Measurements from ENCODE around the gene HMOX2.

Gene HMOX2, protein sequence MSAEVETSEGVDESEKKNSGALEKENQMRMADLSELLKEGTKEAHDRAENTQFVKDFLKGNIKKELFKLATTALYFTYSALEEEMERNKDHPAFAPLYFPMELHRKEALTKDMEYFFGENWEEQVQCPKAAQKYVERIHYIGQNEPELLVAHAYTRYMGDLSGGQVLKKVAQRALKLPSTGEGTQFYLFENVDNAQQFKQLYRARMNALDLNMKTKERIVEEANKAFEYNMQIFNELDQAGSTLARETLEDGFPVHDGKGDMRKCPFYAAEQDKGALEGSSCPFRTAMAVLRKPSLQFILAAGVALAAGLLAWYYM

DNA sequence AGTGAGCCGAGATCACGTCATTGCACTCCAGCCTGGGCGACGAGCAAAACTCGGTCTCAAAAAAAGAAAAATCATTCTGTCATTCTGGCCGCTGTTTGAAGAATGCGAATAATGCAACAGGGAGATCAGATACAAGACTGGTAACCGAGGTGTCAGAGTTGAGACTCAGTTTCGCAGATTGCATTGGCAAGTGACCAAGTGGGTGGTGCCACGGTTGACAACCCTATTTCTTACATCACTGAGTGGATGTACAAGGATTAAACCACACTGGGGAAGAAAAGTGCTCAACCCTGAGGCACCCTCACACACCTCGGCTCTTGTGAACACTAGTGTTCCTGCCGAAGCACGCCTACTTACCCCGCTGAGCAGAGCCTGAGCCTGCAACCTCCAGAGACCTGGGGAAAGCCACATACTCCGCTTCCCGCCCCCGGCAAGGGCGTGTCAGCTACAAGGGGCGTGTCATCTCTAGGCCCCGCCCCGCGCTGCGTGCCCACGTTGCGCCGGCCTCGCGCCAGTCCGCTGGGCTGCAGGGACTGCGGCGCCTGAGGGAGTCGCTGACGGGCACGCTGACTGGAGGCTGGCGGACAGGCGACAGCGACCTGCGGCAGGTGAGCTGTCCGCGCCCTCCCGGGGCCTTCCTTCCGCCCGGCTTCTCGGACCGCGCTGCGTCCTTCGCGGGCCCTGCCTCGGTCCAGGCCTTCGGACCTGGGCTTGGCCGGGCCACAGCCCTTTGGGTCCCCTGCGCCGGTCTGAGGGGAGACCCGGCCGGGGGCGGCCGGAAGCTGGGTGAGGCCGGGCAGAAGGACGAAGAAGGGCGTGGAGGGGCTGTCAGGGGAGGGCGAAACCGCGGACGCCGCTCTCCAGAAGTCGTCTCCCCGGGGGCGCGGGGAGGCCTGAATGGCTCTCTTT is at the start of gene HMOX2:
TSS of gene HMOX2 (plus strand) at position 519 of the 909 bp plus-strand sequence. CDS start 29,127 bp downstream, outside the sequence.
- peak; percentile 70 for FAIRE-seq

DNA sequence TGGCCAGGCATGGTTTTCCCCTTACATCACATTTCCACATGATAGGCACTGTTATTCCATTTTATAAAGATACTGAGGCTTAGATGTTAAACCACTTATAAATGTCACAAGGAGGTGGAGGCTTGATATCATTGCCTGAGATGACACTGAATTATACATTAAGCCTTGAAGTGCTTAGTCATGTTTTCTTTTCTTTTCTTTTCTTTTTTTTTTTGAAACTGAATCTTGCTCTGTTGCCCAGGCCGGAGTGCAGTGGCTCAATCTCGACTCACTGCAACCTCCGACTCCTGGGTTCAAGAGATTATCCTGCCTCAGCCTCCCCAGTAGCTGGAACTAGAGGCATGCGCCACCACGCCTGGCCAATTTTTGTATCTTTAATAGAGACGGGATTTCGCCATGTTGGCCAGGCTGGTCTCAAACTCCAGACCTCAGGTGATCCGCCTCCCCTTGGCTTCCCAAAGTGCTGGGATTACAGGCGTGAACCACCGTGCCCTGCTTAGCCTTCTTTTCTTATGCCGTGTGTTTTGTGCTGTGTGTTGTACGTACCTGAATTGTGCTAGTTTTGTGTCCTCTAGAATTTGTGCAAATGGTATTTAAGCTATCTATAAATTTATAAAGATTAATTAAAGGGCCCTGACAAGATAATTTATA is 49.4 kb upstream of the HMOX2 start:
- FAIRE-seq, result no peak

DNA sequence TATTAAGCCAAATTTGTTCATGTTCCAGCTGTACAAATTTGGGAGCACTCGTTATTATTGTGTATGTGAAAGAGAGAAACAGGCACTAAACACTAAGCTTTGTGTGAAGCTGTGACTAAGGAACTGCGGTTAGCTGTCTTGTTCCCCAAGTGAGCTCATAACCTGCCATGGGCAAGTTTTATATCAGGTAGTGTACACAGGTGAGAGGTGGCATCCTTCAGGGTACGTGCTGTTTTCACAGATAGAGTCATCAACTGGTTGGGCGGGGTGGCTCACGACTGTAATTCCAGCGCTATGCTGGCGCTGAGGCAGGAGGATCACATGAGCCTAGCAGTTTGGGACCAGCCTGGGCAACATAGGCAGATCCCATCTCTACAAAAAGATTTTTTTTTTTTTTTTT is 47.7 kb upstream of the HMOX2 start:
- no peak for FAIRE-seq

DNA sequence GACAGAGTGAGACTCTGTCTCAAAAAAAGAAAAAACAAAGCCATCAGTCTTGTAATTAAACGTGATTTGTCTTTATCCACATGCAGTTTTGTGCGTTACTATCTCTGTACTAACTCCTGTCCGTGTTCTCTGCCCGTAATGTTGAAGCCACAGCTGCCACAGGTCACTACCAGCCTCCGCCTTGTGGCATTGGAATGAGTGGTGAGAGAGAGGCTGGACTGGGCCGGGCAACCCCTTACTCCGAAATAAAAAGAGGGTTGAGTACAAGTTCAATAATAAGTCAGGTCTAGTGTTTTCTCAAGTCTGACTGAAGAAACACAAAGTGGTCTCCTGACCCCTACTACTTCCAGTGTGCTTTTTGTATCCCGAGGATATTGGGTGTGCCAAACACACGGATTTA is 45.2 kb upstream of the HMOX2 start:
- no peak for FAIRE-seq

DNA sequence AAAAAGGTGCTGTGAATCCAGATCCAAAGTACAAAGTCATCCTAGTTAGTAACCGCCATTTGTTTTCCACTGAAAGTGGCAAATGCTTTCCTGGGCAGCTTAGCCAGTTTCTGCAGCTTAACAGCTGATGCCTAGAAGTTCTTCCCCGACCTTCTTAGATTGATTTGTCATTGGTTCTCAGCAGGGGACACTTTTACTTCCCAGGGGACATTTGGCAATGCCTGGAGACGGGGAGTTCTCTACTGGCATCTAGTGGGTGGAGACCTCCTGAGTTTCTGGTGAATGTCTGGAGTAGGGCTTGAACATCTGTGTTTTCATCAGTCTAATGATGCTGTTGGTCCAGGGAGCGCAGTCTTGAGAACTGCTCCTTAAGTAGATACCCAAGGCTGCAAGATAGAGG is 43.0 kb upstream of the HMOX2 start:
- FAIRE-seq, result no peak

DNA sequence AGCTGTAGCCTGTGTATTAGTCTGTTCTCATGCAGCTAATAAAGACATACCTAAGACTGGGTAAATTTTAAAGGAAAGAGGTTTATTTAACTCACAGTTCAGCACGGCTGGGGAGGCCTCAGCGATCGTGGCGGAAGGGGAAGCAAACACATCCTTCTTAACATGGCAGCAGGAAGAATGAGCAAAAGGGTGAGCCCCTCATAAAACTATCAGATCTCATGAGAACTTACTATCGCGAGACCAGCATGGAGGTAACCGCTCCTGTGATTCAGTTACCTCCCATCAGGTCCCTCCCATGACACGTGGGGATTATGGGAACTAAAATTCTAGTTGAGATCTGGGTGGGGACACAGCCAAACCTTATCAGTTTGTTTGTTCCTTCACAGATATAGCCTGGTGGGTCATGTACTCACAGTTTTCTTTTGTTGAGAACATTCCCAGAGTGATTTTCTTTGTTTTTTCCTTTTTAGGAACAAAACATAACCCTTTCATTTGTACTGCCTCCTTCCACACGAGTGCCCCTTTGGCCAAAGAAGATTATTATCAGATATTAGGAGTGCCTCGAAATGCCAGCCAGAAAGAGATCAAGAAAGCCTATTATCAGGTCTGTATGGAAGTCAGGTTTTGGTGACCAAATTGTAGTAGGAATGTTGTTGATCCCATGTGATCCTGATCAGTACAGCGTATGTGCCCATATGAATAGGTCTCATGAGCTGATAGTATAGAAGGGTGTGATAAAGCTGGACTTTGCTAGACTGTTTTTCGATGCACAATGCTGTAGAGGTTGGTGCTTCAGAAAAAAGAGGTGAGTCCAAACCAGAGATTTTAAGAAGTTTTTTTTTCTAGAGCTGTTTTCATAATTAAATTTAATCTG is 42.0 kb upstream of the HMOX2 start:
- FAIRE-seq, result no peak

DNA sequence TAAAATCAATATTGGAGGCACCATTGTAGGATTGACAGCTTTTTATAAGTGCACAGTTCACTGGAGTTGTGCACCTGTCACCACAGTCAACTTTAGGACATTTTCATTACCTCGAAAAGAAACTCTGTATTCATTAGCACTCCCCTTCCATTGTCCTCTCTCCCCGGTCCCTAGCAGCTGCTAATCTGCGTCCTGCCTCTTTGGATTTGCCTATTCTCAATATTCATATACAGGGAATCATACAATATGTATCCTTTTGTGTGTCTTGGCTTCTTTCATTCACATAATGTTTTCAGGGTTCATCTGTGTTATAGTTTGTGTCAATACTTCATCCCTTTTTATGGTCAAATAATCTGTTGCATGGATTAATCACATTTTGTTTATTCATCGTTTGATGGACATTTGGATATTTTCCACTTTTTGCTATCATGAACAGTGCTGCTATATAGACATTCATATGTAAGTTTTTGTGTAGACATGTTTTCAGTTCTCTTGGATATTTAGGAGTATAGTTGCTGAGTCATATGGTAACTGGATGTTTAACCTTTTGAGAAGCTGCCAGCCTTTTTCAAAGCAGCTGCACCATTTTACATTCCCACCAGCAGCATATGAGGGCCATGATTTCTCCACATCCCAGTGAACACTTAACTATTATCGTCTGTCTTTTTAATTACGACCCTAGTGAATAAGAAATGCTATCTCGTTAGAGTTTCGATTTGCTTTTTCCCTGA is 40.7 kb upstream of the HMOX2 start:
- no peak for FAIRE-seq

DNA sequence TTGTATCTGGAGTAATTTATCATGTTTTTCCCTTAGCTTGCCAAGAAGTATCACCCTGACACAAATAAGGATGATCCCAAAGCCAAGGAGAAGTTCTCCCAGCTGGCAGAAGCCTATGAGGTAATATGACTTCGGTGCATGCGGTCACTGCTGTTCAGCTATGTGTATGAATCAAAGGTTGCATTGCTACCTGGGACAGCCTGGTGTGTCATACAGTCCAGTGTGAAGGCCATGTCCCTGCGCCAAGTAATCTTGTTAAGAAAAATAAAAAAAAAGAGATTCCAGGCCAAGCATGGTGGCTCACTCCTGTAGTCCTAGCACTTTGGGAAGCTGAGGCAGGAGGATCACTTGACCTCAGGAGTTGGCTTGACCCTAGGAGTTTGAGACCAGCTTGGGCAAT is 38.8 kb upstream of the HMOX2 start:
- FAIRE-seq, result no peak

DNA sequence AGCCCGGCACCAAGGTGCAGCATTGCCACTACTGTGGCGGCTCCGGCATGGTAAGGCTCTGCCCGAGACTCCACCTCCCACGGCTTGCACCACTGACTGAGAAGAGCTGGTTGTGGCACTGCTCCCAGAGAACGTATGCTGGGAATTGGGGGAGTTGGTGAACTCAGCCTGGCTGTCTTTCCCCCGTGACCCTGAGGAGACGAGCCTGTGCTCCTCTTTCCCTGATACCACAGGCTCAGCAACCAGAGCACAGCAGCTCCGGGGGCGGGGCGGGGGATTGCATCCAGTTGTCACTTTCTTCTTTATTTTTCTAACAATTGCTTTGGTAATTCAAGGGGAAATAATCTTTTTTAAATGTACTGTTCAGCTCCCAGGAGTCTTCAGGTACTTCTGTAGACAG is 33.8 kb upstream of the HMOX2 start:
- no peak for FAIRE-seq

DNA sequence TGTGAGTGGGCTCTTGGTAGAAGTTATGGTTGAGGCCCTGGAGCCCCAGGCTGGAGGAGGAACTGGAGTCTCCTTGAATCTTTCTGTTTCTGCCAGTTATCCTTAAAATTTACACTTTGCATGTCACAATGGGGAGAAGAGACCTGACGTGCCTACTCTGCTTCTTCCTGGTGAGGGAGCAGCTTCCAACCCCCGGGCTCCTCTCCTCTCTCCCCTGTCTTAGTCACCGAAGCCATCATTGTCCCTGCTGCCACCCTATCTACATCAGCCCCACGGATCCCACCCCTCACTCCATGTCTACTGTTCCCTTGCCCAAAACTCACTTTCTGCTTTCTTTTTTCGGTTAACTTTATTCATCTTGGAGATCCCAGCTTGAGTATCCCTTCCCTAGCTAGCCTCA is 32.9 kb upstream of the HMOX2 start:
- FAIRE-seq, result no peak

DNA sequence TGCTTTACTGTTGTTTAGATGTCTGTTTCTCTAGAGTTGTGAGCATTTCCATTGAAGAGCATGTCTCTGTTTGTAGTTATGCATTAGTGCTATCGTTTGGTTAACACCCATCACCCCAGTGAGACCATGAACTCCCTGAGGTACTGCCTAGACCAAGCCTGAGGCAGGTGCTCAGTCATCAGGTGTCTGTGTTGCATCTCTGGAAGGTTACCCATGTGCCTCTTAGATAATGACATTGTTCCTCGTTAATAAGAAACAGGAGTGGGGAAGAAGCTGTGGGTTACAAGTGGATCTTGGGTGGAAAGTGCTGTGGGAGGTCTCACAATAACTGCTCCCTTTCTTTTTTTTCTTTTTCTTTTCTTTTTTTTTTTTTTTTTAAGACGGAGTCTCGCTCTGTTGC is 32.2 kb upstream of the HMOX2 start:
- FAIRE-seq, result no peak

DNA sequence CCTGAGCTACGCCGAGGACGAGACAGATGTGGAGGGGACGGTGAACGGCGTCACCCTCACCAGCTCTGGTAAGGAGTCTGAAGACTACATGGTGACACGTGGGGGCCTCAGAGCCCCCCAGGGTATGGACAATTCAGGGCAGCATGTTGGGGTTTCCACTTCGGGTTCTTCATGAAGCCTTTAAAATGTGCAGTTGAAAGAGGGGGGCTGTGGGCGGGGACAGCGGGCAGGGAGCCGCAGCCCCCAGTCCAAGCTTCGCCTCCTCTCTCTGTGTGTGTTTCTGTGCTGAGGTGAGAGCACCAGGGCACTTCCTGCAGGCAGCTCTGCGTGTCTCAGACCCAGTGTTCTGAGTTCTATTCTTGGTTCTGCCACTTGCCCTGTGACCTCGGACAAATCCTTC is 25.8 kb upstream of the HMOX2 start:
- no peak for FAIRE-seq

DNA sequence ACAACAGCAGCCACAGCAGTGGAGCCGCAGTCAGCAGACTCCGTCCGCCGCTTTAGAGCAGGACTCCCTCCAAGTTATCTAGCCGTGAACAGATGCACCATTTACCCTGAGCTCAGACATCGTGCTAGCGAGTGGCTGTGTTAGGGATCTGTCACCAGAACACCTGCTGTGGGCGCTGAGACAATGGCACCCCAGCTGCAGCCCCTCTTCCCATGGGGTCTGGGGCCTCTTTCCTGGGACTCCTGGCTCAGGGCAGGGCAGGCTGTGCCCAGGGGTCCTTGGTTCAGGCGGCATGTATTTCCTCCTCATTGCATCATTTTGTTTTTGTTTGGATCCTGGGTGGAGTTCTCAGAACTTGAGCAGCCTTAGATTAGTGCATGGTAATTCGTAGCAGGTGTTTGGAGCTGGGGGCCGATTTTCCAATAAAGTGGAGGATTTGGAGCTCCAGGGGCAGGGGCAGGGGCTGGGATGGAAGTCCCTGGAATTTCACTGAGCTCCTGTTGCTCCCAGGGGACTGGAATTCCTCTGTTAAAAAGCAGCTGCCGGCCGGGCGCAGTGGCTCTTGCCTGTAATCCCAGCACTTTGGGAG is 25.2 kb upstream of the HMOX2 start:
- no peak for FAIRE-seq

DNA sequence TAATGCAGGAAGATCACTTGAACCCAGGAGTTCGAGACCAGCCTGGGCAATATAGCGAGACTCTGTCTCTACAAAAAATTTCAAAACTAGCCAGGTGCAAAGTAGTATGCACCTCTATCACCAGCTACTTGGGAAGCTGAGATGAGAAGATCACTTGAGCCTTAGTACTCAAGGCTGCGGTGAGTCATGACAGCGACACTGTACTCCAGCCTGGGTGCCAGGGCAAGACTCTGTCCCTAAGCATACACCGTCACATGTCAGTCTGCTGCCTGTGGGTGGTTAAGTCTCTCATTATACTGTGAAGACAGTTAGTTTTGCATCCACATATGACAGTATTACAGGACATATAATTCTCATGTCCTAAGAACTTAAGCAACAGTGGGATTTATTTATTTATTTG is 23.5 kb upstream of the HMOX2 start:
- FAIRE-seq, result no peak

DNA sequence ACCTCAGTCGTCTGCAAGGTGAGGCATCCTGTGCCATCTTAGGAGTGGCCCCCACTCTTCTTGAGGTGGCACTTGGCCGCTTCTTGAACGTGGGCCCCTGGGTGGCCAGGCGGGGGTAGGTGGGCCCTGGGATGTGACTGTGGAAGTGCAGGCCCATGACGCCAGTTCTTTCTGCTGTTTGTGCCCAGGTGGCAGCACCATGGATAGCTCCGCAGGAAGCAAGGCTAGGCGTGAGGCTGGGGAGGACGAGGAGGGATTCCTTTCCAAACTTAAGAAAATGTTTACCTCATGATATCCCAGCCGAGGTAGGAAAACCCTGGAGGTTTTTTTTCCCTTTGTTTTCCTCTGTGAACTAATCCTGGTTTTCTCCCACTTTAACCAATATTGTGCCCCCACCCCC is 21.6 kb upstream of the HMOX2 start:
- no peak for FAIRE-seq

DNA sequence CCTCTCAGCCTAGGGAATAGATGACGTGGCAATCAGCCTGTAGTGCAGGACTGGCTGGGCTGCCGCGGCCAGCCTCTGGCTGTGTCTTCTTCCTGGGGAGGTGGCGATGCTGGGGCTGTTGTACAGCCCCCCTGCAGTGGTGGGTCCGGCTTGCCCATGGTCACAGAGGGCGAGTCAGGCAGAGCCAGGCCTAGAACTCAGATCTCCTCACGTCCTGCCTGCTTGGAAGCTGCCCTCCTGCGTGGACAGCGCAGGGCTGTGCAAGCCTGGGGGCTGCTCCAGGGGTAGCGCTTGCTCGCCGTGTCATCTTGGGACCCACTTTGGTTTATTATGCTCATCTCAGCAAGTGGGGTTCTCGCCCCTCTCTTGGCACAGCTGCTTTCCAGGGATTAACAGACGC is 21.1 kb upstream of the HMOX2 start:
- FAIRE-seq, result no peak

DNA sequence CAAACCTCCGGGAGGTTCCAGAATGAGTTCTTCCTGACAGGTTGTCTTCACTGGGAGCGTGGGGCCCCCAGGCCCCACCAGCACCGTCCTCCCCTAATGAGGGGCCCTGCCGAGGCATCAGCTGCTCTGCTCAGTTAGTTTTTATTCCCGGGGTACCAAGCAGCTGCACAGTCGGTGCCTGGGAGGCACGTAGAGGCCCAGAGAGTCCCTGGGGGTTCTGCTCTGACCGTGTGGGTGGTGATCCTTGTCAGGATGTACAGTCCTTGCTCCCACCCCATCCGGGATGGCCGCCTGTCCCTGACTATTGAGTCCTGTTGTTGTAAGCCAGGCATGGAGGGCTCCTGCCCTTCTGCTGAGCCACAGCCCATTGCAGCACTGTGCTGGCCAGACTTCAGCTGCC is 20.2 kb upstream of the HMOX2 start:
- no peak for FAIRE-seq

DNA sequence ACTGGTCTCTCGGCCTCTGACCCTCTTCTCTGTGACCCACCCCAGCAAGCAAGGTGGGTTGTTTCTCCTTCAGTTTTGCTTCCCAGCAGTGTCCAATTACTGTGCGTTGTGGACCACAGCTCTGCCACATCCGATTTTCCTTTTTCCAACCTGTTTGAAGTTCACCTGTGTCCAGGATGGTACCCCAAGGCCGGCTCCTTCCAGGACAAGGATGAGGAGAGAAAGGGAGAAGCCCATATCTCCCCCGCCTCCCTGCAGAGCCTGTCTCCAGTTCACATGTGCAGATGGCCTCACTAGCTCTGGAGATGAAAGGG is 15.3 kb upstream of the HMOX2 start:
- no peak for FAIRE-seq

DNA sequence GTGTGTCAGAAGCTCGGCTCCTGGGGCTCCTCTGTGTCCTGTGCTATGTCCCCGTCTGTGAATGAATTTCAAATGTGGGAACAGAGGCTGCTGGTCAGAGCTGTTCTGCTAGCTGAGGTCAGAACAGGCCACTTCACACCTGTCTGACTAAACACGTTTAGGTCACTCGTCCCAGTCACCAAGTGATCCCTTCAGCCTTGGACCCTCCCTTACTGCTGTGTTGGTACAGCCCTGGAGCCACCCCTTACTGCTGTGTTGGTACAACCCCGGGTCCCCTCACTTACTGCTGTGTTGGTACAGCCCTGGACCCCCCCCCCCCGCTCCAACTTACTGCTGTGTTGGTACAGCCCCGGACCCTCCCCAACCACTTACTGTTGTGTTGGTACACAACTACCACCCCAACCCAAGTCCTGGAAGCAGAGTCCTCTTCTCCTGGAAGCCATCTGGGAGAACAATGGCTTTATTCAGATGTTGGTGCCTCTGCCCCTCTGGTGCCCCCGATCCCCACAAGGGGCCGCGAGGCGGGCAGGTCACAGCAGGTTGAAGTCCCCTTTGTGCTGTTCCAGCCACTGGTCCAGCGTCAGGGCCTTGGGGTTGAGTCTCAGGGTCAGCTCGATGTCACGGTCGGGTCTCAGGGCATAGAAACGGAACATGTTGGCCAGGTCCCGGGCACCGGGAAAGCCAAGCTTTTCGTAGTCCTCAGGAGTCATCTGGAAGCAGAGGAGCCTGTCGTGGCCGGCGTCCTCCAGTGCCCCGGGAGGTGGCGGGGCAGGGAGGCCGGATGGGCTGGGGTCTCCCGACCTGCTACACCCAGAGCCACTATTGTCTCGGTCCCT is 14.7 kb upstream of the HMOX2 start:
- FAIRE-seq, result no peak

DNA sequence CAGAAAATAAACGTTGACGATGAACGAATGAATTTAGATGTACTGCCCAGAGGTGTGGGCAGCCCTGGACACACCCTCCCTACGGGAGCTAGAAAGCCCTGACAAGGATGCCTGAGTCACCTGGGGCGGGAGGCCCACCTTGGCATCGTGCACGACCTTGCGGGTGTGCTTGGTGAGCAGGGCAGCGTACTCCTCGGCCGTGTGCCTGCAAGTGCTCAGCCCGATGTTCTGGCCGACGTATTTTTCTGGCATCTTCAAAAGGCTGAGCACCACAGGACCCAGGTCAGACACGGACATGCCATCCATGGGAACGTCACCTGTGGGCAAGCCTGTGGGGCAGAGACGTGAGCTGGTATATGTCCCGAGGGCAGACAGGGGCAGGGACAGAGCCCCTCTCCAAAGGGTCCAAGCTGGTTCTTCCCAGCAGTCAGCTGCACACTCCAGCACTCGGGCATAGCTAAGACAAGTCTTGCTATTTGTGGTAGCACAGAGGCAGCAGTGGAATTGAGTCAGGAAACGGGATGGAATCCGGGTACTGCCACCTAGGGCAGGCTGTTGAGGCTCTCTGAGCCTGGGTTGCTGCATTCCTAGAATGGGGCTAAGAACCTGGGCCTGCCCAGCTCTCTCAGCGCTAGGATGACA is 12.6 kb upstream of the HMOX2 start:
- FAIRE-seq, result no peak

Data from G401.6 (cell line).